ENCODE results near the gene STYX.
"Not testable (repeated sequence)": the region's sequence is repeated elsewhere in the genome, so short reads cannot be mapped to it uniquely, and the experiment has no call there.

Gene STYX

DNA sequence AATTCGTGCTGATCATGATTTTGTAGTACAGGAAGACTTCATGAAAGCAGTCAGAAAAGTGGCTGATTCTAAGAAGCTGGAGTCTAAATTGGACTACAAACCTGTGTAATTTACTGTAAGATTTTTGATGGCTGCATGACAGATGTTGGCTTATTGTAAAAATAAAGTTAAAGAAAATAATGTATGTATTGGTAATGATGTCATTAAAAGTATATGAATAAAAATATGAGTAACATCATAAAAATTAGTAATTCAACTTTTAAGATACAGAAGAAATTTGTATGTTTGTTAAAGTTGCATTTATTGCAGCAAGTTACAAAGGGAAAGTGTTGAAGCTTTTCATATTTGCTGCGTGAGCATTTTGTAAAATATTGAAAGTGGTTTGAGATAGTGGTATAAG lies 2.5 kb upstream of the STYX start:
- DNase-seq, result not testable (repeated sequence)

DNA sequence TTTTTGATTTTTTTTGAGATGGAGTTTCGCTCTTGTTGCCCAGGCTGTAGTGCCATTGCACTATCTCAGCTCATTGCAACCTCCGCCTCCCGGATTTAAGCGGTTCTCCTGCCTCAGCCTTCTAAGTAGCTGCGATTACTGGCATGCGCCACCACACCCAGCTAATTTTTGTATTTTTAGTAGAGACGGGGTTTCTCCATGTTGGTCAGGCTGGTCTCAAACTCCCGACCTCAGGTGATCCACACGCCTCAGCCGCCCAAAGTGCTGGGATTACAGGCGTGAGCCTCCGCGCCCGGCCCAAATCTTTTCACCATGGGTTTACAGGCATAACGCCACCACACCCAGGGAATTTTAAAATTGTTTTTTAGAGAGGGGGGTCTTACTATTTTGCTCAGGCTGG lies 931 bp upstream of the STYX start:
- not testable (repeated sequence) for DNase-seq

DNA sequence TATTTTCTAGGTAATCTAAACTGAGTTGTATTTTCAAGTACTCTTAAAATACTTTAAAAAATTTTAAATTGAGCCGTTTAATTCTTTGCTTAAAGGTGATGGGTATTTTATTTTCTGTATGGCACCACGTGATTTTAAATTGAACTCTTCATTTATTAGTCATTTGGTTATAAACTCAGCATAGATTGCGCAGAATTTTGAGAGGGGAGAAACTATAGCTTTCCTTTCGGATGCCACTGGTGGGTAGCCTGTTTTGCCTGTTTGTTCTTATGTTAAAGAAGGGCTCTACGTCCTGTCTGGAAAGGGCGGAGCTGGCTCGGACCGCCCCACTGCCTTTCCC lies 411 bp upstream of the STYX start:
- no peak for DNase-seq

DNA sequence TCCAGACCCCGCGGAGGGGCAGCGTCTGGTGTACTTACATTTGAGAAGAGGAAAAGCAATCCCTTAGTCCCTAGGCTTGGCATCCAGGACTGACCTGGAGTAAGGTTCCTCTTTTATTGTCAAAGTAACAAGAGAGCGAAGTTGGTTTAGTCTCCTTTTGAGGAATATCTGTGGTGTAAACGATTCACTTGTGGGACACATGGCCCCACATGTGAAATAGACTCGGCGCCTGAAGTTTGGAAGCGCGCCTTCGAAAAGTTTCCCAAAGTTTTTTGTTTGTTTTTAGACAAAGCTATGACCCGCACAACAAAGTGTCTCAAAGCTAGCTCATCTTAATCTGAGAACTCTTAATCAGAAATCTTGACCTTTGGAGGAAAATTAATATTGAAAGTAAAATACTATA lies 744 bp downstream of the STYX start:
- DNase-seq, result peak; percentile 8

DNA sequence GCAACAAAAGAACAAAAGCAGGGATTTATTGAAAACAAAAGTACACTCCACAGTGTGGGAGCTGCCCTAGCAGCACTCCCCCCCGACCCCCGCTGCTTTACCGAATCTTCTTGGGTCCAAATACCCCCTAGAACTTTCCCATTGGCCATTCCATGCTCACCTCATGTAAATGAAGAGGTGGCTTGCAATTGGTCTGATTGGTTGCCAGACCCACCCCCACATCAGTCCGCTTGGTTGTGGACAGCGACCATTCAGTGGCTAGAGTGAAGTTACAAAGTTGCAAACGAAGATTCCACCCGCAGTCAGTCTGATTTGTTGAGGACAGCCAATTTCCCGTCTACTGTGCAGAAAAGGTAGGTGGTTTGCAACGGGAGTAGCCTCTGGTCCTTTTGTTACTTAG lies 3.9 kb downstream of the STYX start:
- DNase-seq, result no peak

DNA sequence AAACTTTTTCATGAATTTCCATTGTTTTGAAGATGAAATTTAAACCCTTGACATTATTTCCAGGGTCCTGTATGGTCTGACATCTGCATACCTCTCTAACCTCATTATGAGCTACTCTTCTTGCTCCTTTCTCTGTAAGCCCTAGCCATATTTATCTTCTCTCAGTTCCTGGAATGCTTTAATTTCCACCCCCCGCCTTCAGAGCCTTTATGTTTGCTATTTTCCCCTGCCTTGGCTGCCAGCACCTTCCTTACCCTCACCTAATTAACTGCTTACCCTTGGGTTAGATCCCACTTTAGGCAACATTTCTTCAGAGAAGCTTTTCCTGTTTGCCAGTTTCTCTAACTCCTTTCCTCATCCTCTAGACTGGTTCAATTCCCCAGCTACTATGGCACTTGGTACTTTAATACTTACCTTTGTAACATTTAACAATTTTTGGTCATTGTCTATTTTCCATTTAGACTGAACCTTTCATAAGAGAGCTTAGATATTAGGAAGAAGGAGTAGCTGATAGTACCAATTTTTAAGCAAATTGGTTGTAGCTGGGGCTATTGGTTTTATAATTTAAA lies 6.0 kb downstream of the STYX start:
- no peak for DNase-seq

DNA sequence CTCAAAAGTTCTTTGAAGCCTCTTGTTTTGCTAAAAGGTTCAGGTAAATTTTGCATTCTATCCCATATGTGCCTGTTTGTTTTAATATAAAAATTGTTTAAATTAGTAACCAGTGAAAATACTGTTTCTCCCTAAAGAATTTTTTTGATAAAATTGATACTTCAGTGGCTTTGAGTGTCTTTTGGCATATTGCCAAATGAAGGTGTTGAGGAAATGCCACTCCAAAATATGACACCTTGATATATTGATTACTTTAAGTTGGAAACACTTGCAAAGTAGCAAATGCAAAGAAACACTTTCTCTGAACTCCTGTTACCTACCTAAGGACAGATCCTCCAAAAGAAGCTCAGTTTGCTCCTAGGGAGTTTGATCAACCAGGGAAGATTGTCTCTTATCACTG lies 8.4 kb downstream of the STYX start:
- DNase-seq, result no peak

DNA sequence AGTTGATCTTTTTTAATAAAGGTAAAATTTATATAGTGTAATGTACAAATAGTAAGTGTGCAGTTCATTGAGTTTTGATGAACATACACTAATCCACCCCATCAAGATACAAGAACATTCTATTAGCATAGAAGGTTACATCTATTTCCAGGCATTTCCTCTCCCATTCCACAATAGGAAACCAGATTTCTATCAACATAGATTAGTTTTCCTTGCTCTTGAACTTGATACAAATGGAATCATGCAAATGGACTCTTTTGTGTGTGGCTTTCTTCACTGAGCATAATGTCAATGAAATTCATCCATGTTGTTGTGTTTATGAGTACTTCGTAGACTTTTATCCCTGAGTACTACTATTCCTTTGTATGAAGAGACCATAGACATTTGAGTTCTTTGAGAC lies 10.8 kb downstream of the STYX start:
- DNase-seq, result no peak

DNA sequence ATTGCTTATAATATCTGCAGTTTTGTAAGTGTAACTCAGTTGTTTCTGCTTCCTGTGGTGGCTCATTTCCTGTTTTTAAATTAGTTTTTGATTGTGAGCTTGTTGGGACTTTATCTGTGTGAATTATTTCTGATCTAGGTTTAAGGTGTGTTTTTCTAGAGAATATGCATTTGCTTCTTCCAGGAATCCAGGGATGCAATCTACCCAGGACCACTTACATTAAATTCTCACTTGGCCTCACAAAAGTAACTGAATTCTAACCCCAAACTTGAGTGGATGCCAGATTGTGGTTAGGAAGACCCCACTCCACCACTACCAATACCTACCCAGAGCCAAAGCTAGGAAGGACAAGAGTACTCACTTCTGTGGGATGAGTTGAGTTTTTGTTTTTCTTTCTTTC lies 11.9 kb downstream of the STYX start:
- DNase-seq, result no peak

DNA sequence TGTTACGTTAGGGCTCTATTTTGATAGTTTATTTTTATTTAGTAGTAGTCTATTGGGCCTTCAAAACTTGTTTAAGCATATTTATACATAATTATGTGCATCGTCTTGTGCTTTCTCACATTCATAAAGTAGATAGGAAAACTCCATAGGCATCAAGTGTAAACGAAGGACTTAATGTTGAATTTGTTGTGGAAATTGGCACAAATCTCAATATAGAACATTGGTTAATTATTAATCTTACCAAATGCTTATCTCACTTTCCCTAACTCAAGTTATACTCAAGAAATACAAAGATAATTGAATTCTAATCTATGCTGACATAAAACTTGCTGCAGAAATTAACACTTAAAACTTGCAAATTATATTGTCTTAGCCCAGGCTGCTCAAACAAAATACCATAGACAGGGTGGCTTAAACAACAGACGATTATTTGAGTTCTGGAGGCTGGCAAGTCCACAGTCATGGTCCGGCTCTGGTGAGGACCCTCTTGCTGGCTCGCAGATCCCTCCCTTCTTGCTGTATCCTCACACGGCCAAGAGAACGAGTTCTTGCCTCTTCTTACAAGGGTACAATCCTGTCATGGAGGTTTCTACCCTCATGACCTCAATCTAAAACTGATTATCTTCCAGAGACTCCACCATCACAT lies 18.8 kb downstream of the STYX start:
- no peak for DNase-seq

DNA sequence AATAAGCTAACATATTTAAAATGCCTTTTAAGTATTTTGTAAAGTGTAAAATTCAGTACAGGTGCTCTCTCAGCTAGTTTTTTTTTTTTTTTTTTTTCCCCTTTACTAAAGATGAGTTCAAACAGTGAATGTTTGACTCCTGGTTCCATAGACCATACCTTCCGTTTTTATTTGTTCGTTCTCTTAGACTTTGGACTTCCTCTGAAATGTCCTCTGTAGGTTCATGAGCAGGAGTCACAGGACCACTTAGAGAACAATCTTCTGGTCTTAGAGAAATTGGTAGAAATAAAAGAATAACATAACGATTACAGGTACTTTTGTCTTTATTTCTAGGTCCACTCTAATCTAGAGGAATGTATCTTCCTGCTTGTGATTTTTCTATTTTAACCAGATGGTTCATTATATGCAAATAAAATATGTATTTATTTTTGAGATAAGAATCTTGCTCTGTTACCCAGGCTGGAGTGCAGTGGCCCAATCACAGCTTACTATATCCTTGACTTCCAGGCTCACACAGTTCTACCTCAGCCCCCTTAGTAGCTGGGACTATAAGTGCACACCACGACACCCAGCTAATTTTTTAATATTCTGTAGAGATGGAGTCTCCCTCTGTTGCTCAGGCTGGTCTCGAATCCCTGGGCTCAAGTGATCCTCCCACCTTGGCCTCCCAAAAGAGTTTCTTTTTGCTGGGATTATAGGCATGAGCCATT lies 25.8 kb downstream of the STYX start:
- DNase-seq, result no peak

DNA sequence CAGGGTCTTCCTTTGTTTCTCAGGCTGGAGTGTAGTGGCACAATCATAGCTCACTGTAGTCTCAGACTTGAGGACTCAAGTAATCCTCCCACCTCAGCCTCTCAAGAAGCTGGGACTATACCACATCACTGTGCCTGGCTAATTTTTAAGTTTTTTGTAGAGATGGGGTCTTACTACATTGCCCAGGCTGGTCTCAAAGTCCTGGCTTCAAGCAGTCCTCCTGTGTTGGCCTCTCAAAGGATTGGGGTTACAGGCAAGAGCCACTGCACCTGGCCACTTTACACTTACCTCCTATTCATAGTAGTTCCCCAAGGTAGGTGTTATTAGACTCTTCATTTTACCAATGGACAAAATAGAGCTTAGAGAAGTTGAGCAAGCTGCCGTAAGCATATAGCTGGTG lies 29.2 kb downstream of the STYX start:
- no peak for DNase-seq

DNA sequence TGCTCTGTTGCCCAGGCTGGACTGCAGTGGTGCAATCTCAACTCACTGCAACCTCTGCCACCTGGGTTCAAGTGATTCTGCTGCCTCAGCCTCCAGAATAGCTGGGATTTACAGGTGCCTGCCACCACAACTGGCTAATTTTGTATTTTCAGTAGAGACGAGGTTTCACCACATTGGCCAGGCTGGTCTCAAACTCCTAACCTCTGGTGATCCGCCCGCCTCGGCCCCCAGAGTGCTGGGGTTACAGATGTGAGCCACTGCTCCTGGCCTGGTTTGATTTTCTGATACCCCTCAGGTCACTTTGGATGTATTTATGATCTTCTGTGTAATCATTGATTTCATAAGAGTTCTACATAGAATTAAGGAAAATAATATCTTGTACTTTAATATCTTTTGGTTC lies 33.0 kb downstream of the STYX start:
- not testable (repeated sequence) for DNase-seq

DNA sequence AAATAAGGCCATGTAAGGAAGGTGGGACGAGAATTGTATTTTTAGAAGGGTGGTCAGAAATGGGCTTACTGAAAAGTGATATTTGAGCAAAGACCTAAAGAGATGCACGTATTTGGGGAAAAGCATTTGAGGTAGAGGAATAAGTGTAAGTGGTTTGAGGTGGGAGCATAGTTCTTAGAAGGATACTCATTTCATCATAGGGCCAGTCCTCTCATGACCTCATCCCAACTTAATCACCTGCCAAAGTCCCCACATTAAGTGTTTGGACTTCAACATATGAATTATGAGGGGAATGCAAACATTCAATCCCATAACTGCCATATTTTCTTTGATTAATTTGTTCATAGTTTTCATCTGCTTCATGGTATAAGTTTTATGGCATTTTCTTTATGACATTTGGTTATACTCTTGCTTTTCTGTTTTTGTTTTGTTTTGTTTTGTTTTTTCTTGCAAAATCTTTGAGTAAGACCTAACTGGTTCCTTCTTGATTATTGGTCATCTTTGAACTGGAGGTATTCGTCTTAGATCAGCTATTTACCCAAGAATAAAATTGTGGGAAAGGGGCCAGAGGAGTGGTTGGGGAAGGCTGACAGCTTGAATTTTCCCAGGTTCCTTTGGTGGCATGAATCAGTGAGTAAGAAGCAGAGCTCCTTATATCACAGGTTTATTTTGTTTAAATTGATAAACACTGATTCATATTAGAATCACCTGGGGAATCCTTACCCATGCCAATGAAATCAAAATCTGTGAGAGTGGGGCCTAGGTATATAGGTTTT lies 37.3 kb downstream of the STYX start:
- DNase-seq, result no peak

DNA sequence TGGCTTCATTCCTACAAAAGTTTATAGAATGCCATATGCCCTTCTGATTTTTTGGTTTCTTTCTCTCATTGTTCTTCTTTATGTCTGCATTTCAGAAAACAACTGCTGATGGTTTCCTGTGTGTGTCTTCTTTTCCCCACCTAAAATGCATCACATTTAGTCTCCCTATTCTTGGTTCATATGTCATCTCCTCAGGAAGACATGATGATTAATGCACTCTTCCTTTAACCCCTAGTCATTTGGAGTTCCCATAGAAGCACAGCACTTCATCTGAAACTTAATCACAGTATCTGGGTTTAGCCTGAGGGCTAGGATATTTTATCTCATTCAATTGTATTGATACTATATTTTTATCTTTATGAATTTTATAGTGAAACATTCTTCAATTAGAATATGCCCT lies 39.9 kb downstream of the STYX start:
- DNase-seq, result no peak

DNA sequence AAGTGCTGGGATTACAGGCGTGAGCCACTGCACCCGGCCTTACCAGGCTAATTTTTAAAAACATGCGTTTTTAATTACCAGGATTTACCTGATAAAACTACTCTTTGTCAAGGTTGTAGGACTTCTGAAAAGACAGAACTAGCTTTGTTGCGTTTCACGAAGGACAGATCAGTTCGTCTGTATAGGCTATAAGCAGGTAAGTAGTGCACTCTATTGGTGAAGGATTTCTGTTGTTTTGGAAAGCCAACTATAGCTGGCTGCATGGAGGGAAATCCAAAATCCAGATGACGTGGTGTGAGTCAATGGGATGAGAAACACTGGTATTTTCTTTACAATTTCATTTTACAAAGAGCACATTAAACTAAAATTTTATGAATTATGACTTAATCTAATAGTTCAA lies 46.9 kb downstream of the STYX start:
- DNase-seq, result no peak

DNA sequence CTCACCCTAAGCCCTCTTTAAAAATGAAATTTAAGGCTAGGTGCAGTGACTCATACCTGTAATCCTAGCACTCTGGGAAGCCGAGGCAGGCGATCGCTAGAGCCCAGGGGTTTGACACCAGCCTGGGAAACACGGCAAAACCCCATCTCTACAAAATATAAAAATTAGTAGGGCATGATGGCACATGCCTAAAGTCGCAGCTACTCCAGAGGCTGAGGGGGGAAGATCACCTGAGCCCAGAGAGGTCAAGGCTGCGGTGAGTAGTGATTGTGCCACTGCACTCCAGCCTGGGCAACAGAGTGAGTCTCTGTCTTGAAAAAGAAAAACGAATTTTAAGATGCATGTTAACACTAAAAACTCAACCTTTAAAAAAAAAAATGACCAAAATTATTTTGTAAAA lies 48.7 kb downstream of the STYX start:
- no peak for DNase-seq

DNA sequence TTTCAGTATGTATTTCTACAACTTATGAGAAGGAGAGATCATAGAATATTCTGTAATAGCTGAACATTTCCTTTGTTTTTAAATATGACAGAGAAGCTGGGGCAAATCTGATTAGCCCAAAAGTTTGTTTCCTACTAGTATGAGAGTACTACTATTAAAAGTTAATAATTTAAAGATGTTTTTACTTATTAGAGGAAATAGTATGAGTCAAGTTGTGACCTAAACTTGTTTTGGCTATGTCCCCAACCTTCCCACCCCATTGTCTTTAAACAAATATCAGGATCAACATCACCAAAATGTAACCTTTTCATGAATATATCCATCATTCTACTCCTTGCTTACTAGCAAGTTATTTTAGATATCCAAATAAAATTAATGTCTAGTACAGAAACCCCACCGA lies 50.9 kb downstream of the STYX start:
- DNase-seq, result no peak

DNA sequence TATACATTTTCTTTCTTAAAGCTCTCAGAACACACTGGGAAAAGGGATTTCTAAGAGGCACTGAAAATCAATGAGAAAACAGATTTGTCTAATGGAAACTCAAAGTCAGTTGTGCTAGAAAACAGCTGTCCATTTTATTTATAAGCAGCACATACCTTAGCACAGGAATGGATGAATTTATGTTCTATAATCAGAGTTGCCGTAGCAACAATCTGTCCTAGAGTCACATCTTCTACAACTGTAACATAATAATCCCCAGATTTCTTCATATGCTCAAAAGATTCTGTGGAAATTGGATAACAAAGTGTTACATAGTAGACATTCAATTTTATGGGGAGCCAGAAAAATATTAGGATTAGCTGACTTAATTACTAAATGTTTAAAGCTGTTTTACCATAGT lies 51.7 kb downstream of the STYX start:
- DNase-seq, result no peak

DNA sequence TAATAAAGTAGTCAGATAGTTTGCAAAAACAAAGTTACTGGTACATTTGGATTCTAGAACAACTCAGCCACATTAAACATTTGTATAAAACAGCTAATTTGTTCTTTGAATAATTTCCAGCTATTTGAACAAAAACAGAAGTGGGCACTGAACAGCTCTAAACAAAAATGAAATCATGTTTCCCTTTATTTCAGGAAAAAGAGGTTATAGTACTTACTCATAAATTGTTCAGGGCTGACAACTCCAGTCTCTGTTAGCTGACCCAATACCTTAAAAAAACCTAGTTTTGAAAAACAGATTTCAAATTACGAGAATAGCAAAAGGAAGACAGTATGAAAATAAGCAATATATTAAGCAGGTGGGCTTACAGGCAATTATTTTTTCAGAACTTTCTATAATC lies 53.2 kb downstream of the STYX start:
- no peak for DNase-seq

DNA sequence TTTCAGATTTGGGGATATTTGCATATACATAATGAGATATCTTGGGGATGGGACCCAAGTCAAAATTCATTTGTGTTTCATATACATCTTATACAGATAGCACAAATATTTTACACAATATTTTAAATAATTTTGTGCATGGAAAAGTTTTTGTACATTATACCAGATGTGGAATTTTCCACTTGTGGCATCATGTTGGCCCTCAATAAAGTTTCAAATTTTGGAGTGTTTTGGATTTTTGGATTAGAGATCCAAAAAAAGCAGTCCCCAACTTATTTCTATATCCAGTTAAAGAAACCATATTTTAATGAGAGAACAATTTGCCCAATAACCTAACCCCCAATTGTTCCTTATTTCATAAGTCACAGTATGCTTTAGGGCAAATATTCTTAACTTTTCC lies 56.9 kb downstream of the STYX start:
- no peak for DNase-seq

DNA sequence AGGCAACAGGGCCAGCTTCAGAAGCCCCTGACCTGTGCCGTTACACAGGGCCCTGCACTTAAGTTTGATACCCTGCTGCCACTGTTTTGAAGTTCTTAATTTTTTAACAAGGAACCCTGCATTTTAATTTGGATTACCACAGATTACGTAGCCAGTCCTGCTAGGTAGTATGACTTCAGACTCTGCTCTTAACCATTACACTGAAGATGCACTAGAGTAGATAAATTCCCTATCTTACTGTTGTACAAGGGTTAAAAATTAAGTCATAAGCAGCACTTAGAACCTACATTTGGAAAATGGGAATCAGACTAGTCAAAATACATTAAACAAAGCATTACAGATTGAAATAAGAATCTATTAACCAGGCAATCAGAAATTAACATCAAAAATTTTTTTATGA lies 59.2 kb downstream of the STYX start:
- DNase-seq, result no peak

DNA sequence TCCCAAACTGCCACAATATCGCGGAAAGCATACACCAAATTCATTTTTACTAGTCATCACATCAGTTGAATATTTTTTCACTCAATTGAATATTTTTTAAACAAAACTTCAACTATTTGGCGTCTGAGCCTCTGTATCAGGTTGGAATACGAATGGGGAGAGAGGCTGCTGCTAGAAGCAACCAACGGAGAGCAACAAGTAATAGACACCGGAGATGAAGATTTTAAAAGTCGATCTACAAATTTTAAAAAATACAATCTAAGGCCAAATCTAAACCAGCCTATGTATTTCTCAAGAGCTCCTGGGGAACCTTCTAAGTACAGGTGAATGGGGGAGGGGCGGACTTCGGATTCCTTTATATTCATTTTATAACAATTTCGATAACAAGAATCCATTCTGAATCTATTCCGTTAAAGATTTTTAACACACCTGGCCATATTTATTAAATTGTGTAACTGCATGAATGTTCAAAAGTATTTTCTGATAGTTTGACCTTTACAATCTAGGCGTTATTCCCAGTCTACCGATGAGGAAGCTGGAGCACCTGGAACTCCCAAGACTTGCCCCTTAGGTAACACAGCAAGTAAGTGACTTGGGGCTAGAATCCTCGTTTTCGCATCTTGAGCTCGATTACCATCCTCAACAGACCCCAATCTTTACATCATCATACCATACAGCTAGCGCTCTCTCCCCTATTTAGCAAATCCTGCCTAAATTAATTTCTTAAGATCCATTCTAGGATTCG lies 60.2 kb downstream of the STYX start:
- no peak for DNase-seq

Measured in fibroblast of skin of right quadriceps (primary cell).